Activated B cell treated with CpG ODN at 0.5 μM for 24 hours (primary cell): ENCODE measurements around the gene MTPN. TPM values are rescaled to one million over a fixed set of nuclear protein-coding genes. Genes with fewer than 3 reads are reported as not detected.

Experiments
- ATAC-seq: fragments of 200-7000 bp; cut with Tn5 transposase; one replicate; pipeline ENCODE4 v1.10.0; 2021; ENCODE audit warnings: low read depth, mild to moderate bottlenecking, moderate library complexity
- CTCF ChIA-PET: fragments of 350-600 bp; sonication (Branson Sonifier 250); formaldehyde crosslinking; loops from one replicate; lab custom pipeline; 2021; ENCODE audit warnings: antibody characterized with exemption; lab: Charles Lee
- POLR2A ChIA-PET: fragments of 350-600 bp; sonication (Branson Sonifier 250); formaldehyde crosslinking; loops from one replicate; lab custom pipeline; 2021; ENCODE audit warnings: antibody characterized with exemption; lab: Charles Lee
- DNase-seq: peaks from one replicate; pipeline ENCODE4 v3.0.0; 2022
- H3K27ac Mint-ChIP-seq: one replicate; pipeline ENCODE4 v1.8.0; 2020; ENCODE audit warnings: mixed read lengths
- H3K27me3 Mint-ChIP-seq: one replicate; pipeline ENCODE4 v1.8.0; 2021; ENCODE audit warnings: mixed read lengths
- H3K36me3 Mint-ChIP-seq: one replicate; pipeline ENCODE4 v1.8.0; 2021; ENCODE audit warnings: low read depth, mixed read lengths
- H3K4me1 Mint-ChIP-seq: one replicate; pipeline ENCODE4 v1.8.0; 2021; ENCODE audit warnings: mixed read lengths
- H3K4me3 Mint-ChIP-seq: one replicate; pipeline ENCODE4 v1.8.0; 2020; ENCODE audit warnings: mild to moderate bottlenecking, mixed read lengths
- H3K9me3 Mint-ChIP-seq: one replicate; pipeline ENCODE4 v1.8.0; 2020; ENCODE audit warnings: mixed read lengths
- intact Hi-C: fragments of 100-400 bp; cut with micrococcal nuclease; formaldehyde crosslinking; loops from one replicate; pipeline ENCODE4 v1.15.1; 2024
- total RNA-seq: library from RNA; stranded (reverse); gene quantifications from 2 replicates; pipeline ENCODE4 v1.2.3, GENCODE V29; 2022
- TF ChIP-seq, protein P1 (sequence below): fragments of 200-600 bp; IDR thresholded peaks from one replicate; pipeline ENCODE4 v1.8.0; 2022; ENCODE audit warnings: antibody characterized with exemption, mild to moderate bottlenecking

MTPN gene
- total RNA-seq, 1 donor from 2014 or later, result 137 TPM

DNA sequence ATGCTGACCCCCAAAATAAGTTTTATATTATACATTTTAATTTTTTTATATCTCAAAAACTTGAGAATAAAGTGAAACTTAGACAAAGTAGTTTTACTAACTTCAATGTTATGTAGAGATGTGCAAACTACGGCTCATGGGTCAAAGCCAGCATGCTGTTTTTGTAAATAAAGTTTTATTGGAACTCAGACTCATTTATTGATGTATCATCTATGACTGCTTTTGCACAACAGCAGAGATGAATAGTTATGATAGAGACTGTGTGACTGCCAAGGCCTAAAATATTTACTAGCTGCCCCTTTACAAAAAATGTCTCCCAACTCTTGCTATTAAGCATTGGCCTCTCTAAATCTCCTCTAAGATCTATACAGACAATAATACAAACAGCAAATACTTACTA, 12.4 kb downstream of the MTPN start:
- Mint-ChIP-seq H3K4me3 (no peak overlapping the region), H3K27me3 (no peaks in the 10 kb centered on the region), H3K4me1 (peaks cover 93% of the 10 kb centered on the region), H3K36me3 (peaks cover 45% of the 10 kb centered on the region), H3K9me3 (peaks cover 2% of the 10 kb centered on the region), H3K27ac (peak overlapping the region; percentile 57)
- POLR2A ChIA-PET, result no interaction called here
- no peak for ATAC-seq
- no peak for DNase-seq
- CTCF ChIA-PET, result no interaction called here
- intact Hi-C loops, result loop anchor here (1.0 kb wide), 1 partner anchor 7 kb away; no protein-coding TSS in a partner anchor
- TF ChIP-seq, protein P1, sequence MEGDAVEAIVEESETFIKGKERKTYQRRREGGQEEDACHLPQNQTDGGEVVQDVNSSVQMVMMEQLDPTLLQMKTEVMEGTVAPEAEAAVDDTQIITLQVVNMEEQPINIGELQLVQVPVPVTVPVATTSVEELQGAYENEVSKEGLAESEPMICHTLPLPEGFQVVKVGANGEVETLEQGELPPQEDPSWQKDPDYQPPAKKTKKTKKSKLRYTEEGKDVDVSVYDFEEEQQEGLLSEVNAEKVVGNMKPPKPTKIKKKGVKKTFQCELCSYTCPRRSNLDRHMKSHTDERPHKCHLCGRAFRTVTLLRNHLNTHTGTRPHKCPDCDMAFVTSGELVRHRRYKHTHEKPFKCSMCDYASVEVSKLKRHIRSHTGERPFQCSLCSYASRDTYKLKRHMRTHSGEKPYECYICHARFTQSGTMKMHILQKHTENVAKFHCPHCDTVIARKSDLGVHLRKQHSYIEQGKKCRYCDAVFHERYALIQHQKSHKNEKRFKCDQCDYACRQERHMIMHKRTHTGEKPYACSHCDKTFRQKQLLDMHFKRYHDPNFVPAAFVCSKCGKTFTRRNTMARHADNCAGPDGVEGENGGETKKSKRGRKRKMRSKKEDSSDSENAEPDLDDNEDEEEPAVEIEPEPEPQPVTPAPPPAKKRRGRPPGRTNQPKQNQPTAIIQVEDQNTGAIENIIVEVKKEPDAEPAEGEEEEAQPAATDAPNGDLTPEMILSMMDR, result no peak

- Mint-ChIP-seq H3K9me3 (no peaks in the 10 kb centered on the region), H3K27ac (peak overlapping the region; percentile 57), H3K36me3 (peaks cover 46% of the 10 kb centered on the region), H3K4me3 (peak overlapping the region; percentile 35), H3K4me1 (peaks cover 93% of the 10 kb centered on the region), H3K27me3 (no peaks in the 10 kb centered on the region)
- ChIA-PET CTCF (no interaction called here), POLR2A (interaction anchor here (0.9 kb wide), 1 partner anchor 11 kb away, joined by 3 read pairs; no protein-coding TSS in a partner anchor)
- intact Hi-C loops, result no loop called here
- no peak for DNase-seq
- no peak for ATAC-seq
- TF ChIP-seq, protein P1, result no peak
Observed at GRCh38 chr7:135964274-135964673, 12.9 kb downstream of the MTPN start.

DNA sequence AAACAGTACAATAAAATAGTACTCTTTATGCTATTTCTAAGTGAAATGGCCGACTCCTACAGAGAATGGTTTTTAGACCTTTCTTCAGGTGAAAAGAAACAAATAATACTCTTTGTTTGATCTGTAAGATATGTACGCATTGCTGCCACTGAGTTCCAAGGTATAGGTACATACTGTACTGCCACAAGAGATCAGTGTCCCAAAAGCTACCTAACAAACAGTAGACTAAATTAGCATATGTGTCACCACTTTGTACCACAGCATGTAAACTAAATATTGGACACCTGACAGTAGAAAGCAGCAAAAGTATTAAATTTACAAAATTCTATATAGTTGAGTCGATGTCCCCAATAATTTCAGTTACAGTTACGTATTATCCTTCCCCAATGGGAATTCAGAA, 14.4 kb downstream of the MTPN start:
- no peaks in the 10 kb centered on the region for H3K27me3 Mint-ChIP-seq
- peaks cover 95% of the 10 kb centered on the region for H3K4me1 Mint-ChIP-seq
- DNase-seq (no peak), ATAC-seq (no peak)
- CTCF ChIA-PET, result no interaction called here
- no peak overlapping the region for H3K27ac Mint-ChIP-seq
- H3K9me3 Mint-ChIP-seq, result no peaks in the 10 kb centered on the region
- H3K4me3 Mint-ChIP-seq, result no peak overlapping the region
- POLR2A ChIA-PET, result no interaction called here
- TF ChIP-seq, protein P1, result no peak
- peaks cover 42% of the 10 kb centered on the region for H3K36me3 Mint-ChIP-seq
- intact Hi-C loops, result loop anchor here (1.0 to 2.0 kb wide), 2 partner anchors 8 to 14 kb away; partner anchors contain the start of gene MTPN

GRCh38 chr7:135960709-135961451, 16.3 kb downstream of the MTPN start:
- Mint-ChIP-seq H3K36me3 (peaks cover 42% of the 10 kb centered on the region), H3K27me3 (no peaks in the 10 kb centered on the region), H3K9me3 (no peaks in the 10 kb centered on the region), H3K27ac (peak overlapping the region; percentile 32), H3K4me3 (peak overlapping the region; percentile 55), H3K4me1 (peaks cover 93% of the 10 kb centered on the region)
- ChIA-PET CTCF (no interaction called here), POLR2A (interaction anchor here (0.7 to 1.0 kb wide), 2 partner anchors 11 to 18 kb away, joined by 3 to 4 read pairs; no protein-coding TSS in a partner anchor)
- intact Hi-C loops, result loop anchor here (1.0 kb wide), 1 partner anchor 8 kb away; no protein-coding TSS in a partner anchor
- DNase-seq, result no peak
- ATAC-seq, result no peak
- TF ChIP-seq, protein P1, result no peak

GRCh38 chr7:135959646-135960363, 17.4 kb downstream of the MTPN start:
- Mint-ChIP-seq H3K4me1 (peaks cover 94% of the 10 kb centered on the region), H3K27ac (peak overlapping the region; percentile 46), H3K9me3 (no peaks in the 10 kb centered on the region), H3K36me3 (peaks cover 50% of the 10 kb centered on the region), H3K27me3 (no peaks in the 10 kb centered on the region), H3K4me3 (peak overlapping the region; percentile 11)
- ATAC-seq (no peak), DNase-seq (no peak)
- ChIA-PET POLR2A (interaction anchor here (0.6 kb wide), 1 partner anchor 47 kb away, joined by 18 read pairs; no protein-coding TSS in a partner anchor), CTCF (no interaction called here)
- TF ChIP-seq, protein P1, result no peak
- intact Hi-C loops, result no loop called here
